ENCODE results near the gene FAM107B.

- no peak for TF ChIP-seq POLR2A (IDR thresholded peaks at IDR 0.05)
- TF ChIP-seq, protein P1, sequence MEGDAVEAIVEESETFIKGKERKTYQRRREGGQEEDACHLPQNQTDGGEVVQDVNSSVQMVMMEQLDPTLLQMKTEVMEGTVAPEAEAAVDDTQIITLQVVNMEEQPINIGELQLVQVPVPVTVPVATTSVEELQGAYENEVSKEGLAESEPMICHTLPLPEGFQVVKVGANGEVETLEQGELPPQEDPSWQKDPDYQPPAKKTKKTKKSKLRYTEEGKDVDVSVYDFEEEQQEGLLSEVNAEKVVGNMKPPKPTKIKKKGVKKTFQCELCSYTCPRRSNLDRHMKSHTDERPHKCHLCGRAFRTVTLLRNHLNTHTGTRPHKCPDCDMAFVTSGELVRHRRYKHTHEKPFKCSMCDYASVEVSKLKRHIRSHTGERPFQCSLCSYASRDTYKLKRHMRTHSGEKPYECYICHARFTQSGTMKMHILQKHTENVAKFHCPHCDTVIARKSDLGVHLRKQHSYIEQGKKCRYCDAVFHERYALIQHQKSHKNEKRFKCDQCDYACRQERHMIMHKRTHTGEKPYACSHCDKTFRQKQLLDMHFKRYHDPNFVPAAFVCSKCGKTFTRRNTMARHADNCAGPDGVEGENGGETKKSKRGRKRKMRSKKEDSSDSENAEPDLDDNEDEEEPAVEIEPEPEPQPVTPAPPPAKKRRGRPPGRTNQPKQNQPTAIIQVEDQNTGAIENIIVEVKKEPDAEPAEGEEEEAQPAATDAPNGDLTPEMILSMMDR (IDR thresholded peaks at IDR 0.05): no peak
Measured at GRCh38 chr10:14545827-14546226, 228.9 kb downstream of the FAM107B start.

All from adrenal gland (tissue), 5 donors.